ENCODE results near the gene IL12RB1.
A peak's percentile ranks its signal among the peaks of the same experiment; 100 is the strongest.

IL12RB1 gene

GRCh38 chr19:18086590-18087138 lies at the start of gene IL12RB1:
IL12RB1 (minus strand) TSS chr19:18086934; CDS start chr19:18086823, 111 bp downstream.
- no peak for DNase-seq (ENCODE audit: low read depth)
- H3K4me3 ChIP-seq (ENCODE audit: low read depth, low read length) = no peak within 1 kb of the TSS

- DNase-seq (ENCODE audit: low read depth) = no peak
- no peak overlapping the region for H3K4me3 ChIP-seq (ENCODE audit: low read depth, low read length)
These were observed 49.2 kb upstream of the IL12RB1 start for GRCh38 chr19:18135712-18136584.

DNA sequence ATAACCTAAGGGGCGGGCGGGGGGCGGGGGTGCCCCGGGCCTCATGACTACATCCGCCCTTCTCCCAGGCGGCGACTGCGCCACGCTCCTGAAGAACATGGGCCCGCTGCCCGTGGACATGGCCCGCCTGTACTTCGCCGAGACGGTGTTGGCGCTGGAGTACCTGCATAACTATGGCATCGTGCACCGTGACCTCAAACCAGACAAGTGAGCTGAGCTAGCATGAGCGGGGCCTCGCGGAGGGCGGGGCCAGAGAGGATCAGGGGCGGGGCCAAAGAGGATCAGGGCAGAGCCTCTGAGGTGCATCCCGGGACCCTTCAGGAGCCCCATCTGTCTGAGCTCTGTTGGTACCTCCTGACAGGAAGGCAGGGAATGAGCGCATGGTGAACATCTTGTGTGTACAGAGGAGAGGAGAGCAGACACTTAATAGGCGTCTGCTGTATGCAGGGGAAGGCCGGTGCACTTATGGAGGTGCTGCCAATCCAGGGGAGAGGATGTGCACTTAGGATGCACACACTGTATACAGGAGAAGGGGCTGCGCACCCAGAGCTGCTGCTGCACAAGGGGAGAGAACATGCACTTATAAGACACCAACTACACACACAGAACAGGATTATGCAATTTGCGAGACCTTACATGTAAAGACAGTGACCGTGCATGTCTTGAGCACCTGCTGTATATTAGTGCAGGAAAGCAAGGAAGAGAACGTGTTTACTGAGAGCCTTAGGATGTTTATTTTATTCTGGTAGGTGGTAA lies 45.3 kb upstream of the IL12RB1 start:
- no peak for DNase-seq (ENCODE audit: low read depth)

DNA sequence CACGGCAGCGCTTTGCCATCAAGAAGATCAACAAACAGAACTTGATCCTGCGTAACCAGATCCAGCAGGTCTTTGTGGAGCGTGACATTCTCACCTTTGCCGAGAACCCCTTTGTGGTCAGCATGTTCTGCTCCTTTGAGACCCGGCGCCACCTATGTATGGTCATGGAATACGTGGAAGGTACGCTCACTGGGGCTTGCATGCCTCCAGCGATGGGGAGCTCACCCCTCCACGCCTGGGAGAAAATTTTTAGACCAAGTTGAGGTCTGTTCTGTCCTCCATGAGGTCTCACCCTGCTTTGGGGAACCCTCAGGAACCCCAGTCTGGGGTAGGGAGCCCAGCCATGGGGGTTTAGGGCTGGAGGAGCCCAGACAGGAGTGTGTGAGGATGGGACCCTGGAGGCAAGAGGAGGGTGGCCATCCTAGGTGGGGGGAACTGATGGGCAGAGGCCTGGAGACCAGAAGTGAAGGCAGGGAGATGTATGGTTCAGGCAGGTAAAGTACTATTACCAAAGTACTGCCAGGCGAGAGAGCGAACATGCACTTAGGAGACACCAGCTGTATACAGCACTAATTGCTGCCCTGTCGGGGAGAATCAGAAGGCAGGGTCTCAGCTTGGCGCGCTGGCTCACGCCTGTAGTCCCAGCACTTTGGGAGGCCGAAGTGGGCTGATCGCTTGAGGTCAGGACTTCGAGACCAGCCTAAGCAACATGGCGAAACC lies 43.9 kb upstream of the IL12RB1 start:
- no peak for DNase-seq (ENCODE audit: low read depth)
- no peak overlapping the region for H3K4me3 ChIP-seq (ENCODE audit: low read depth, low read length)

More for the DNA sequence above, 45.3 kb upstream of the IL12RB1 start:
- H3K4me3 ChIP-seq (ENCODE audit: low read depth, low read length) = no peak overlapping the region

GRCh38 chr19:18128805-18129204 lies 42.1 kb upstream of the IL12RB1 start:
- no peak for DNase-seq (ENCODE audit: low read depth)
- H3K4me3 ChIP-seq (ENCODE audit: low read depth, low read length) = no peak overlapping the region

DNA sequence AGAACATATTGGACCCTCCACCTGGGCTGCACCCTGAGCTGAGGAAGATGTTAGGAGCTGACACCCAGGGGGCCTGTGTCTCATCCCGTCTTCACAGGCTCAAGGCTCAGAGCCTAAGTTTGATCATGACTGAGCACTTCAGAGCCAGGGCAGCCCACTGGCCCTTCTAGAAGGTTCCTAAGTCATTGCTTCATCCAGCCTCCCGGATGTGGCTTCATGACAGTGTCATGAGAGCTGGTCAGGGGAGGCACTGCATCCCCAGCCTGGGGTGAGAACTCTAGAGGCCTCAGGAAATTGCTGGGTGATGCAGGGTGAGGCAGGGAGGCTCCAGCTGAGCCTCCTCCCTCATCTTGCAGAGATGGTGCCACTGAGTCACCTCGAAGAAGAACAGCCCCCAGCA lies 41.3 kb upstream of the IL12RB1 start:
- H3K4me3 ChIP-seq (ENCODE audit: low read depth, low read length) = no peak overlapping the region
- no peak for DNase-seq (ENCODE audit: low read depth)

- H3K4me3 ChIP-seq (ENCODE audit: low read depth, low read length) = no peak overlapping the region
- DNase-seq (ENCODE audit: low read depth) = no peak
These were observed 39.4 kb upstream of the IL12RB1 start for GRCh38 chr19:18126097-18126496.

DNA sequence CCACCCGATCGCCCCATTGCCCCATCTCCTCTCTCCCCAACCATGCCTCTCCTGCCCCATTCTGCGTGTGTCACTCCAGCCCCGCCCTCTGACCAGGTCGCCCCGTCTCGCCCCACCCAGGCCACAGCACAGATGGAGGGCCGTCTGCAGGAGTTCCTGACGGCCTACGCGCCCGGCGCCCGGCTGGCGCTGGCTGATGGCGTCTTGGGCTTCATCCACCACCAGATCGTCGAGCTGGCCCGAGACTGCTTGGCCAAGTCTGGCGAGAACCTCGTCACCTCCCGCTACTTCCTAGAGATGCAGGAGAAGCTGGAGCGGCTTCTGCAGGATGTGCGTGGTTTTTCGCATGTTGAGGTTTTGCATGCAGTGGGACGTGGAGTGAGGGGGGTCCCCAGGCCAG lies 37.1 kb upstream of the IL12RB1 start:
- DNase-seq (ENCODE audit: low read depth) = no peak
- H3K4me3 ChIP-seq (ENCODE audit: low read depth, low read length) = no peak overlapping the region

- no peak for DNase-seq (ENCODE audit: low read depth)
- no peak overlapping the region for H3K4me3 ChIP-seq (ENCODE audit: low read depth, low read length)
These were observed 36.4 kb upstream of the IL12RB1 start for GRCh38 chr19:18122860-18123795.

- no peak overlapping the region for H3K4me3 ChIP-seq (ENCODE audit: low read depth, low read length)
- DNase-seq (ENCODE audit: low read depth) = no peak
These were observed 35.7 kb upstream of the IL12RB1 start for GRCh38 chr19:18122424-18122823.

DNA sequence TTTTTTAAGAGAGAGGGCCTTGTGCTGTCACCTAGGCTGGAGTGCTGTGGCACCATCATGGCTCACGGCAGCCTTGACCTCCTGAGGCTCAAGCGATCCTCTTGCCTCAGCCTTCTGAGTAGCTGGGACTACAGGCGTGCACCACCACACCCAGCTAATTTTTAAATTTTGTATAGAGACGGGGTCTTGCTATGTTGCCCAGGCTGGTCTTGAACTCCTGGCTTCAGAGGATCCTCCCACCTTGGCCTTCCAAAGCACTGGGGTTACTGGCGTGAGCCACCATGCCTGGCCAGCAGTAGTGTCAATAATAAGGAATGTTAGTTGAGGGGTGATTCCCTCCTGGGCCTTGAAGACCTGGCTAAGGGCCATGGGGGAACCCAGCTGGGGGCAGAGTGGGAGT lies 34.4 kb upstream of the IL12RB1 start:
- no peak overlapping the region for H3K4me3 ChIP-seq (ENCODE audit: low read depth, low read length)

GRCh38 chr19:18120127-18120526 lies 33.4 kb upstream of the IL12RB1 start:
- no peak overlapping the region for H3K4me3 ChIP-seq (ENCODE audit: low read depth, low read length)

More for the DNA sequence above, 34.4 kb upstream of the IL12RB1 start:
- no peak for DNase-seq (ENCODE audit: low read depth)

GRCh38 chr19:18119717-18120105 lies 33.0 kb upstream of the IL12RB1 start:
- H3K4me3 ChIP-seq (ENCODE audit: low read depth, low read length) = no peak overlapping the region
- DNase-seq (ENCODE audit: low read depth) = no peak

More at GRCh38 chr19:18120127-18120526, 33.4 kb upstream of the IL12RB1 start:
- DNase-seq (ENCODE audit: low read depth) = no peak

GRCh38 chr19:18119013-18119716 lies 32.4 kb upstream of the IL12RB1 start:
- no peak for DNase-seq (ENCODE audit: low read depth)
- H3K4me3 ChIP-seq (ENCODE audit: low read depth, low read length) = peak overlapping the region; percentile 63

DNA sequence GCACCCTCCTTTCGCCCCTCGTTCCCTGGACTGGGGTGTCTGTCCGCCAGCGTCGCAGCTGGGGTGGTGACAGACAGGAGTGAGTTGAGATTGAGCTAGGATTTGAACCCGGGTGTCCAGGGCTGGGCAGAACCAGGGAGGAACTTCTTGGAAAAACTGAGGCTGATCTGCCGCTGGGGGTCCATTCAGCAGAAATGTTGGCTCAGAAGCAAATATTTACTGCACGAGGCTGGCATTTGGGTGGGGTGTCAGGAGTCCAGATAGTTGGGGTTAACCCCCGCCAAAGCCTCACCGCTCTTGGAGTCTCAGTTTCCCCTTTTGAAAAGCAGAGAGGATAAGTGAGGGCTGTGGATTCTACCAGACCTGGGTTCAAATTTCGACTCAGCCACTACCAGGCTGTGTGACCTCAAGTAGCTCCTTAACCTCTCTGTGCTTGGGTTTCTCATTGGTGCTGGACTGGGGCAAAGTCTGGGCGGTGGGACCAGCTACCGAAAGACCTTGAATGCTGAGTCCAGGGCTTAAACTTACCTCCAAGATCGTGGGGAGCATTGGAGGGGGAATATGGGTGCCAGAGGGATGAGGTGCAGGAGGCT lies 31.8 kb upstream of the IL12RB1 start:
- no peak for DNase-seq (ENCODE audit: low read depth)
- peak overlapping the region; percentile 63 for H3K4me3 ChIP-seq (ENCODE audit: low read depth, low read length)

- DNase-seq (ENCODE audit: low read depth) = no peak
- peak overlapping the region; percentile 63 for H3K4me3 ChIP-seq (ENCODE audit: low read depth, low read length)
These were observed 31.1 kb upstream of the IL12RB1 start for GRCh38 chr19:18117692-18118378.

DNA sequence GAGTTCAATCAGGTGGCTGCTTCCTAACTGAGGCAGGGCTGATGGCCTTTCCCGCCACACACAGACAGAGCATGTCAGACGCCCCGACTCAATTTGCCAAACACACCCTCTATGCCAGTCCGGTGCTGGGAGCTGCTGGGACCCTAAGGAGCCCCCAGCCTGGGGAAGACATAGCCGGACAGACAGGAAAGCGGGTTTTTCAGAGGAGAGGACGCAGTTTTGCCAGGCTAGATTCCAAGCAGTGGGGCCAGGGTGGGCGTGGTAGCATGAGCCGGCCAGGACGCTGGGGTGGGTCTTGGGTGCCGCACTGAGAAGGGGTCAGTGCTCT lies 30.6 kb upstream of the IL12RB1 start:
- no peak for DNase-seq (ENCODE audit: low read depth)
- peak overlapping the region; percentile 40 for H3K4me3 ChIP-seq (ENCODE audit: low read depth, low read length)
